GM21723 (cell line): ENCODE measurements around the gene TMEM52.
"Not testable (repeated sequence)": the region's sequence is repeated elsewhere in the genome, so short reads cannot be mapped to it uniquely, and the experiment has no call there.

Source experiments
- ATAC-seq: cut with Tn5 transposase; IDR thresholded peaks from one replicate; pipeline ENCODE4 v1.9.1; 2021; ENCODE audit warnings: mild to moderate bottlenecking, moderate library complexity; ENCODE audit not compliant: unreplicated experiment

The TMEM52 gene

DNA sequence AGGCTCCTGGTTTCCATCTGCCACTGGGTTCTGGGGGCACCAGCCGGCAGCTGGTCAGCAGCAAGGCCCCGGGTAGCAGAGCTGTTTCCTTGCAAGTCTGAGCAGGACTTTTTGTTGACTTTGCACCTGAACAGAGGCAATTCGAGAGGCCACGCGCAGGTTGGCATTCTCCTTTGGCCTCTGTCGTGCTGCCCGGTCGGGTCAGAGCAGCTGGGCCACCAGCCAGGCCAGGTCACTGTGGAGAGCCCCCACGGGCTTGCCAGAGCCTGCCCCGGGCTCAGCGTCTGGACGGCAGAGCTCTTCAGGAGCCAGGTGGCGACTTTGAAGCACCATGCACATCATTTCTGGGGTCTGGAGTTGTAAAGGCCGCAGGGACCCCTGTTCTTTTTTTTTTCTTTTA lies 28.4 kb upstream of the TMEM52 start:
- ATAC-seq: no peak

- ATAC-seq: no peak
Observed at GRCh38 chr1:1946540-1946939, 27.5 kb upstream of the TMEM52 start.

DNA sequence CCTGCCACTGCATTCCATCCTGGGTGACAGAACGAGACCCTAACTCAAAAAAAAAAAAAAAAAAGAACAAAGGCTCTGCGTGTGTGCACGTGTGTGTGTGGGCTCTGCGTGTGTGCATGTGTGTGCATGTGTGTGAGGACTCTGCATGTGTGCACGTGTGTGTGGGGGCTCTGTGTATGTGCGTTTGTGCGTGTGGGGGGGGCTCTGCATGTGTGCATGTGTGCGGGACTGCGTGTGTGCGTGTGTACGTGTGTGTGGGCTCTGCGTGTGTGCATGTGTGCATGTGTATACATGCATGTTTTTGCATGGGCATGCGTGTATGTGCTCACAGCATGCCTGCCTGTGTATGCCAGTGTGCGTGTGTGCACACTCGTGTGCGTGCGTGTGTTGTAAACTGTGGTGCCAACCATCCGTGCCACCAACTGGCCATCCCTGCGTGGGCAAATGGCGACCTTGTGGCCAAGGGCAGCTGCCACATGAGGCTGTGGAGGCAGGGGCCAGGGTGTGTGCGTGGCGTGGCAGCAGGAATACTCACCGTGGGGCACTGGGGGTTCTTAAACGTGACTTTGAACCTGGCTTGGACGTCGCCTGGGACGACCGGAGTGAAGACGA lies 26.8 kb upstream of the TMEM52 start:
- no peak for ATAC-seq

DNA sequence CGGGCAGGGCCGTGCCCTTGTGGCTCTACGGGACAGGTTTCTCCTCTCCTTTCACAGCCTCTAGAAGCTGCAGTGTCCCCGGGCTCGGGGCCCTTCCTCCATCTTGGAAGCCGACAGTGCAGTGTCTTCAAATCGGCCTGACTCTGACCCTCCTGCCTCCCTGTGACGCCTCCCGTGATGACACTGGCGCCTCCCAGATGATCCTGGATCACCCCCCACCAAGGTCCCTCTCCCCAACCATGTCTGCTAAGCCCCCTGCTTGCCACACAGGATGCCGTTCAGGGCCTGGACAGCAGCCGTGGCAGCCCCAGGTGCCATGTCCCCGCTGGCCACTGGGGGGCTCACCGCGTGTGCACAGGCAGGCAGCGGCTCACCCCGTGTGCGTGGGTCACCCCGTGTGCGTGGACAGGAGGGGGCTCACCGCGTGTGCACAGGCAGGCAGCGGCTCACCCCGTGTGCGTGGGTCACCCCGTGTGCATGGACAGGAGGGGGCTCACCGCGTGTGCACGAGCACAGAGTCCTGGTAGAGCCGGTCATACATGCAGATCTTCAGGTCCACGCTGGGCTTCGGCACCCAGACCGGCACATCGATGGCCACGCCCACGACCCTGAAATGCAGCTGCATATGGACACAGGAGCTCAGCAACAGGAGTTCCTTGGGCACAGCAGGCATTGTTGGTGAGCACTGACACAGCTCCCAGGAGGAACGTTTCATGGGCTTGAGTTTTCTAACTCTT lies 24.9 kb upstream of the TMEM52 start:
- ATAC-seq: no peak

- ATAC-seq: no peak
Observed at GRCh38 chr1:1942753-1943656, 23.9 kb upstream of the TMEM52 start.

- no peak for ATAC-seq
Observed at GRCh38 chr1:1941868-1942752, 23.0 kb upstream of the TMEM52 start.

- ATAC-seq: no peak
Observed at GRCh38 chr1:1941211-1941841, 22.2 kb upstream of the TMEM52 start.

GRCh38 chr1:1940123-1940425 lies 21.0 kb upstream of the TMEM52 start:
- no peak for ATAC-seq

DNA sequence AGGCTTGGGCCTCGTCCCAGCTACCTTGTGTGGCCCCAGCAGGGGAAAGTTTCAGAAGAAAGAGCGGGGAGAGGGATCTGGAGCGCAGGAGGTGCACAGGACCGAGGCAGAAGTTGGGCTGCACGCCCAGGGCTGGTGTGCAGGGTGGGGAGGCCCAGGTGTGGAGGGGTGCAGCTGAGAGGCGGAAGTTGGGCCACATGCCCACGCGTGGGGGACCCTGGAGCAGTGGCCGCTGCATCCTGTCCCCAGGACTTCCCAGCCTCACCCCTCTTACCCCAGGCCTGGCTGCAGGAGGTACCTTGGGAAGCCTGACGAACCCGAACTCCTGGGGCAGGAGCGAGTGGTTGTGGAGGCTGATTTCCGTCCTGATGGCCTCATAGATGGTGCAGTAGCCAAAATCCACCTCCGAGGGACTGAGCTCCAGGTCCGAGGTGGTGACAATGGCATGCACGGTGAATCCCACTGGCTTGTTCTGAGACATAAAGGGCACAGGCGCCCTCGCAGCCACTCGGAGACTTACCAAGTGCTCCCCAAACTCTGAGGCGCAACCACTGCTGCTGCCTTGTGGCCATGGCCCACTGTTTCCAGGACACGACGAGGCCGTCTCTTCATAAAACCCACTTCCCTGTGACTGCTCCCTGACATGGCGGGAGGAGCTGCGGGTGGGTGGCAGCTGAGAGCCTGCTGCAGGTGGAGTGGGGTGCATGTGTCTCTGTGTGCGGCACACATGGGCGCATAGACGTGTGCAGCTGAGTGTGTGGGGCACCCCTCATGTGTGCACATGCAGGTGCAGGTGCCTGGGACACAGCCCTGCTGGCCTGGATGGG lies 20.4 kb upstream of the TMEM52 start:
- no peak for ATAC-seq

- ATAC-seq: no peak
Observed at GRCh38 chr1:1938613-1939295, 19.7 kb upstream of the TMEM52 start.

- no peak for ATAC-seq
Observed at GRCh38 chr1:1938276-1938573, 19.1 kb upstream of the TMEM52 start.

DNA sequence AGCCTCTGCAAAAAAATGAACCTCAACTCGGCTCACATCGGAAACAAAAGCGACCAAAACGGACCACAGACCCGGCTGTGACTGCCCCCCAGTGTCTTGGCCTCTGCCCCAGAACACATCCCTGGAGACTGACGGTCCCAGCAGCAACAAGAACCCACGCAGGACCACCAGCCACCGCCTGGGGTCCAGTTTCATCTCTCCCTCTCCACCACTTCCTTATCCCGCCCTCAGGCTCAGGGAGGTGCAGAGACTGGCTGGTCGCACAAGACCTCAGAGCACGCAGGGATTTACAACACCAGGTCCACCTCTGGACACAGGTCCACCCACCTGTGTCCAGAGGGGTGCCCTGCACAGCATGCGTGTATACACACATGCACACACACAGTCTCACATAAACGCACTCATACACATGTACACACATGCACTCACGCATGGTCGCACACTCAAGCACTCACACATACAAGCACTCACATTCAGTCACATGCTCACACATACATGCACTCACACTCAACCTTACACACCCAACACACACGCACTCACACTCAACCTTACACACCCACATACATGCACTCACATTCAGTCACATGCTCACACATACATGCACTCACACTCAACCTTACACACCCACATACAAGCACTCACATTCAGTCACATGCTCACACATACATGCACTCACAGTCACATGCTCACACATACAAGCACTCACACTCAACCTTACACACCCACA lies 18.6 kb upstream of the TMEM52 start:
- ATAC-seq: no peak

GRCh38 chr1:1937061-1937460 lies 18.0 kb upstream of the TMEM52 start:
- no peak for ATAC-seq

- not testable (repeated sequence) for ATAC-seq
Observed at GRCh38 chr1:1934848-1935247, 15.8 kb upstream of the TMEM52 start.

DNA sequence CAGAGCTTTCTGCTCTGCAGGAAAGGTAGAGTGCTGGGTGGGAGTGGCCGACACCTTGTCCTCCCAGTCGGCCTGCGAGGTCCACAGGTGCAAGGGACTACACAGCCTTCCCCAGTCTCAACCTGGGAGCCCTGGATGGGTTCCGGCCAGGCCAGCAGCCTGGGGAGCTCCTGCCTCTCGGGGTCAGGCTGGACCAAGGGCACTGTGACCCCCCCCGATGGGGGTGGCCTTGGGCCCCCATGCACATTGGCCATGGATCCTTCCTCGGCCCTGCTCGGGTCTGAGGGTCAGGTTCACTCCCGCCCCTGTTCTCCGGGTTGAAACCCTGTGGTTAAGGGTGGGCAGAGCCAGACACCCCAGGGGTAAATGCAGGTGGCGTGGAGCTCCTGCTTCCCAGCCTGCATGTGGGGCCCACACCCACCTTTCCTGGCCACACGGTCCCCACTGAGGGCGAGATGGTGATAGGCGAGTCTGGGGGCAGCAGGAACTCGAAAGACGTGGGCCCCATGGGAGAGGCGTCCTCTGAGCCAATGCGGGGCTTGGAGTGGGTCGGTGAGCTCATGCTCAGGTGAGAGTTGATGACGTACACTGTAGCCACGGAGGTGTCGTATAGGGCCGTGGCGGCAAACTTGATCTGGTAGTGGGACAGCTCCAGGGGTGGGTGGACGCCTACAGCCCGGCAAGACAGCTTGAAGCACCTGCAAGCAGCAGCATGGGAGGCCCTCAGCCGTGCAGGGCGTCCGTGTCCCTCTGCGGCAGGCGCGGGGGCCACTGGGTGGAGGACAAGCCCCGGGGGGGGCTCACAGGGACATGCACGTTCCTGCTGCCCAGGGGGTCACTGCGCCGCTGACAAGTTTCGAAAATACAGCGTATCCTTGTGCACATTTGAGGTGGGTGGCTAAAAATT lies 10.8 kb upstream of the TMEM52 start:
- ATAC-seq: no peak

DNA sequence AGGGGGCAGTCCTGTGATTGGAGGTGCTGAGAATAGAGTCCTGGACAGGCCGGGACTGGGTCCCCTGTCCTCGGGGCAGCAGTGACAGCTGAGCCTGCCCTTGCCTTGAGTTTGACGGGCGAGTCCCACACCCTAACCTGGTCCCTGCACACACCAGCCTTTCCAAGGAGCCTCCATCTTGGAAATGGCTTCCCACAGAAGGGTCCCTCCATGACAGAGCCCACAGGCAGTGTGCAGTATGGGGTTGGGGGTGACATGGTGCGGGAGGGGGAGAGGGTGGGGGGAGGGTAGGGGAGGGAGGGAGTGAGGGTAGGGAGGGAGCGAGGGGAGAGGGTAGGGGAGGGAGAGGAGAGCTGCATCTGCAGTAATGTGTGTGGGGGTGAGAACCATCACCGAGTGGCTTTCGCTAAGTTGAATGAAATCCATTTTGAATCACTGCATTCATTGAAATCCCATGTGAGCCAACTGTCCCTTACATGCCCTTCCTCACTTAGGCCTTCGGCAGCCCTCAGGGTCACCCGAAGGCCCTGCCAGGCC lies 10.1 kb upstream of the TMEM52 start:
- ATAC-seq: no peak
